OCI-LY7 (cell line): ENCODE results near the gene C2CD4D.
A peak's percentile ranks its signal among the peaks of the same experiment; 100 is the strongest.

ENCODE experiments used
- CTCF ChIP-seq: fragments of 200-600 bp; sonication (generic); conservative IDR thresholded peaks from 2 replicates; pipeline ENCODE4 v1.5.1; 2014; ENCODE audit warnings: mild to moderate bottlenecking, antibody characterized with exemption, low read length, moderate library complexity, mixed read lengths
- EZH2phosphoT487 ChIP-seq: fragments of 200-600 bp; sonication (generic); IDR thresholded peaks from 2 replicates; pipeline ENCODE4 v1.6.1; 2018; ENCODE audit warnings: low read depth, borderline replicate concordance, mild to moderate bottlenecking, mixed run types, antibody characterized with exemption, low read length, moderate library complexity, mixed read lengths

- TF ChIP-seq CTCF = peak; percentile 23; the same call in 1 of the 2 replicates
- no peak for TF ChIP-seq EZH2phosphoT487
Measured at GRCh38 chr1:151825751-151826660, 13.6 kb downstream of the C2CD4D start.
